T-helper 1 cell treated with Interleukin-12 subunit alpha and Interleukin-12 subunit beta and Interleukin-4 antibody, amounts not matched to agents 30 ng/mL and 1 ng/mL, for 36 hours (primary cell): ENCODE data around the gene RBBP9. TPM values are rescaled to one million over a fixed set of nuclear protein-coding genes. Genes with fewer than 3 reads are reported as not detected.
"Not testable (repeated sequence)": the region's sequence is repeated elsewhere in the genome, so short reads cannot be mapped to it uniquely, and the experiment has no call there.

Source experiments
- intact Hi-C: fragments of 100-400 bp; cut with micrococcal nuclease; formaldehyde crosslinking; loops from one replicate; pipeline ENCODE4 v1.15.1; 2024
- total RNA-seq: library from RNA; stranded (reverse); gene quantifications from 2 replicates; pipeline ENCODE4 v1.2.3, GENCODE V29; 2022

The RBBP9 gene
- total RNA-seq, 1 donor from 2014 or later = 13.9 TPM

DNA sequence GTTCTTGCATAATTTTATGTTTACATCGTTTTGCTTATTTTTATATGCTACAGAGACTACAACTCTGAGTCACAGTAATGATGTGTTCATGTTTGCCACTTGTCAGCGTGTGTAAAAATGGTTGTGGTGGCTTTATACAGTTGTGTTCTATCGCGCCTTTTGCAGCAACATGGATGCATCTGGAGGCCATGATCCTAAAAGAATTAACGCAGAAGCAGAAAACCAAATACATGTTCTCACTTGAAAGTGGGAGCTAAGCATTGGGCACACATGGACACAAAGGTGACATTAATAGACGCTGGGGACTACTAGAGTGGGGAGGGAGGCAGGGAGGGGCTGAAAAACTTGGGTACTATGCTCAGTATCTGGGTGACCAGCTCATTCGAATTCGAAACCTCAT, 9.7 kb upstream of the RBBP9 start:
- intact Hi-C loops = loop anchor here (1.0 to 2.0 kb wide), 13 partner anchors 9 to 1776 kb away; partner anchors contain the start of genes CFAP61, CRNKL1, DZANK1 and POLR3F

DNA sequence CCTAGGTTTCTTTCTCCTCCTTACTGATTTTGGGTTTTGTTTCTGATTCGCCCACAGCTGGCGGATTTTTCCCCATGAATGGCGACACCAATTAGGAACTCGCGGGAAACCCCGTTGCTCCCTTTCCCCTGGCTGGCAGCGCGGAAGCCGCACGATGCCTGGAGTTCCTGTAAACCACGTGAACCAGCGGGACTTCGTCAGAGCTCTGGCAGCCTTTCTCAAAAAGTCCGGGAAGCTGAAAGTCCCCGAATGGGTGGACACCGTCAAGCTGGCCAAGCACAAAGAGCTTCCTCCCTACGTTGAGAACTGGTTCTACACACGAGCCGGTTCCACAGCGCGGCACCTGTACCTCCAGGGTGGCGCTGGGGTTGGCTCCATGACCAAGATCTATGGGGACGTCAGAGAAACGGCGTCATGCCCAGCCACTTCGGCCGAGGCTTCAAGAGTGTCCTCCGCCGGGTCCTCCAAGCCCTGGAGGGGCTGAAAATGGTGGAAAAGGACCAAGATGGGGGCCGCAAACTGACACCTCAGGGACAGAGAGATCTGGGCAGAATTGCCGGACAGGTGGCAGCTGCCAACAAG, 7.5 kb upstream of the RBBP9 start:
- intact Hi-C loops = no loop called here

DNA sequence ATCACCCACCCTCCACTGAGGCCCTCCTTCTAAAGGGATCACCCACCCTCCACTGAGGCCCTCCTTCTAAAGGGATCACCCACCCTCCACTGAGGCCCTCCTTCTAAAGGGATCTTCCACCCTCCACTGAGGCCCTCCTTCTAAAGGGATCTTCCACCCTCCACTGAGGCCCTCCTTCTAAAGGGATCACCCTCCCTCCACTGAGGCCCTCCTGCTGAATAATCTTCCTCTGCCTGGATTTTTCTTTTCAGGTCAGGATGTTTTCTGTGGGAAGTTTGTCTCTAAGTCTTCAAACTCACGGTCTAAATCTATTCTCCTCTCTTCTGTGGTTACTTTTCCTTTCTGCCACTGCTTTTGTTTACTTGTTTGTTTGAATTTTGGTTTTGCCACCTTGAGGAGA, 4.6 kb upstream of the RBBP9 start:
- intact Hi-C loops = not testable (repeated sequence)

- intact Hi-C loops = loop anchor here (1.0 to 2.0 kb wide), 6 partner anchors 10 to 297 kb away; partner anchors contain the start of genes DZANK1, POLR3F, SEC23B and SMIM26
Observed at GRCh38 chr20:18497603-18498002, 578 bp upstream of the RBBP9 start.

GRCh38 chr20:18496042-18496441, 983 bp downstream of the RBBP9 start:
- intact Hi-C loops = loop anchor here (1.0 to 2.0 kb wide), 2 partner anchors 10 to 71 kb away; partner anchors contain the start of gene SMIM26

- intact Hi-C loops = no loop called here
Observed at GRCh38 chr20:18488301-18488700, 8.7 kb downstream of the RBBP9 start.

DNA sequence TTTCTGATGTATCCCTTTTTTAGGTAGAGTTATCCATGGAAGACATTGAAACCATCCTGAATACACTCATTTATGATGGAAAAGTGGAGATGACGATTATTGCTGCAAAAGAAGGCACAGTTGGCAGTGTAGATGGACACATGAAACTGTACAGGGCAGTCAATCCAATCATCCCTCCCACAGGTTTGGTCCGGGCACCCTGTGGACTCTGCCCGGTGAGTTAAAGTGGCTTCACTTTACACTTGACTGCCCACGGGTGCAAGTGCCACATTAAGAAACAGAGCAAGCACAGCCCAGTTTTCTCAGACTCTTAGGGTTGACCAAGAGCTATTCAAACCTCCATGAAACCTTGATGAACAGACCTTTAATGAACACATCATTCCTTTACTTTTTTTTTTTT, 15.4 kb downstream of the RBBP9 start:
- intact Hi-C loops = no loop called here

GRCh38 chr20:18477821-18478220, 19.2 kb downstream of the RBBP9 start:
- intact Hi-C loops = no loop called here

DNA sequence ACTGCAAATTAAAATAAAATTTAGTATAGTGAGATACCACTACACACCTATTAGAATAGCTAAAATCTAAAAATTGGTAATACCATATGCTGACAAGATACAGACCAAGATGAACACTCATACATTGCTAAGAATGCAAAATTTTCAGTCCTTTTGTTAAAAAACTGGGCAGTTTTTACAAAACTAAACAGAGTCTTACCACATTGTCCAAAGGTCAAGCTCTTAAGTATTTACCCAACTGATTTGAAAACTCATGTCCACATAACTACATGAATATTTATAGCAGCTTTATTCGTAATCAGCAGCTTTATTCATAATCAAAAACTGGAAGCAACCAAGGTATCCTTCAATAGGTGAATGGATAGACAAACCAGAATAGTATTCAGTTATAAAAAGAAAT, 19.8 kb downstream of the RBBP9 start:
- intact Hi-C loops = no loop called here

DNA sequence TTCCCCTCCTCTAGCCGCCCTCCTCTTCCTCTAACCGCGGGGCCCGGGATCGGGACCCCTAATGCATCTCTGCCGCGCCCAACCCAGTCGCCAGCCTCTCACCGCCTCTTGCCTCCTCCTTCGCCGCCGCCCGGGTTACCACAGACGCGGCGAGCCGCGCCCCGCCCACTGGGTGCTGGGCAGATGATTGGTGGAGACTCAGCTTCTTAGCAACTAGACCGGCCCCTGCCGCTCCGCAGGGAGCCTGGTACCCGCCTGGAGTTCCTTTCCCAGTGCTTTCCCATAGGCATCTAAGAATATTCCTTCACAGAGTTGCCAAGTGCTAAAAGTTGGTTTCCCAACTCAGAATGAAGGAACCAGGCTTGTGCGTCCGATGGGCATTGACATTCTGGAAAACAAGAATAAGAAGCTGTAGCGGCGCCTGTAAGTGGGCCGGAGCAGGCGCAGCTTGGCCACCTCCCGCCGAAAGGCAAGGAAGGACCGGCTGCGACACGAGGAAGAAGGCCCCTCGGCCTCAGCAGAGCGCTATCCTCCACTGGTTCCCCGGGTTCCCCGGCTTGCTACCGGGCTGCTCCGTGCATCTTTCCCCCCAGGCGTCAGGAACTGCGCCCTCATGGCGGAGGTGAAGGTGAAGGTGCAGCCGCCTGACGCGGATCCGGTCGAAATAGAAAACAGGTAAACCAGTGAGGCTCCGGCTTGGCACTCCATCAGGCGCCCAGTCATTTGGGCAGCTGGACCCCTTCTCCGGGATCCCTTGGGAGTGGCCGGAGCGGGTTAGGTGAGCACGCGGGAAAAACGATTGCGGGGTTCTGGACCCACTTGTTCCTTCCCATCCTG, 29.9 kb downstream of the RBBP9 start, which contains the start of the genes DZANK1 and POLR3F:
DZANK1 (minus strand) TSS at position 137 of the 837 bp plus-strand sequence. CDS start 1,672 bp downstream, outside the sequence.
POLR3F (plus strand) TSS at position 497 of the 837 bp plus-strand sequence; CDS start at position 614, 117 bp downstream.
- intact Hi-C loops = loop anchor here (1.0 to 10.0 kb wide), 15 partner anchors 30 to 1892 kb away; partner anchors contain the start of genes CFAP61, CRNKL1, KAT14 and KIF16B

GRCh38 chr20:18466574-18466893, 30.5 kb downstream of the RBBP9 start:
- intact Hi-C loops = loop anchor here (1.0 to 10.0 kb wide), 5 partner anchors 329 to 1892 kb away; partner anchors contain the start of genes KAT14, KIF16B, MGME1 and PET117

- intact Hi-C loops = loop anchor here (1.0 to 10.0 kb wide), 5 partner anchors 328 to 1891 kb away; partner anchors contain the start of genes KAT14, KIF16B, MGME1 and PET117
Observed at GRCh38 chr20:18465536-18466200, 31.4 kb downstream of the RBBP9 start.

DNA sequence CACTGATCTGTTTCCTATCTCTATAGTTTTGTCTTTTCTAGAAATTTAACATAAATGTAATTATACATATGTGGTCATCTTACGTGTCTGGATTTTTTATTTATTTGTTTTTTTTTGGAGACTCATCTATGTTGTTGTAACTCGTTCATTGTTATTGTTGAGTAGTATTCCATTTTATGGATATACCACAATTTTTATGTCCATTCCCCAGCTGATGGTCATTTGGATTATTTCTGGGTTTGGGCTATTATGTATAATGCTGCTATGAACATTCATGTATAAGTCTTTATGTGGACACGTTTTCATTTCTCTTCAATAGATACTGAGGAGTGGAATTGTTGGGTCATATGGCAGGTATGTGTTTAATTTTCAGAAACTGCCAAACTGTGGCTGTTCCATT, 40.4 kb downstream of the RBBP9 start:
- intact Hi-C loops = no loop called here

- intact Hi-C loops = no loop called here
Observed at GRCh38 chr20:18443886-18444285, 53.1 kb downstream of the RBBP9 start.

- intact Hi-C loops = no loop called here
Observed at GRCh38 chr20:18440403-18440802, 56.6 kb downstream of the RBBP9 start.

- intact Hi-C loops = no loop called here
Observed at GRCh38 chr20:18436847-18437246, 60.2 kb downstream of the RBBP9 start.

Other genes with a start within 250 kb of the RBBP9 start
- 9.9 and 10.1 TPM in 2 replicates for gene ZNF133, start 208.7 kb downstream of the RBBP9 start, total RNA-seq
- 1.1 and 1.9 TPM in 2 replicates for gene DZANK1, start 30.2 kb downstream of the RBBP9 start, total RNA-seq
- 10.4 and 10.7 TPM in 2 replicates for gene POLR3F, start 29.8 kb downstream of the RBBP9 start, total RNA-seq
- gene SEC23B, start 10.7 kb upstream of the RBBP9 start, total RNA-seq = 116 TPM in 2 replicates
- gene SMIM26, start 70.2 kb upstream of the RBBP9 start, total RNA-seq = 46.8 and 49.3 TPM in 2 replicates
- gene DTD1, start 90.8 kb upstream of the RBBP9 start, total RNA-seq = 20.1 and 22.7 TPM in 2 replicates